ENCODE results near the gene CCDC88A. TPM values are rescaled to one million over a fixed set of nuclear protein-coding genes. Genes with fewer than 3 reads are reported as not detected.

The CCDC88A gene
- total and polyA plus RNA-seq, 2 experiments from 2014 or later = 144 to 169 TPM

GRCh38 chr2:55358451-55358850, 61.2 kb downstream of the CCDC88A start:
- peaks cover 8% of the 10 kb centered on the region for H3K4me1 Mint-ChIP-seq
- no peak overlapping the region for H3K27ac Mint-ChIP-seq
- no peak overlapping the region for H3K4me3 Mint-ChIP-seq
- no peaks in the 10 kb centered on the region for H4K20me1 ChIP-seq (replicated peaks; ENCODE audit: insufficient read depth)
- H3K9me3 Mint-ChIP-seq = no peaks in the 10 kb centered on the region
- no peak for TF ChIP-seq EZH2phosphoT487 (IDR thresholded peaks at IDR 0.05; ENCODE audit: unreplicated experiment)
- TF ChIP-seq ZNF331 (CRISPR knock-in tag; IDR thresholded peaks at IDR 0.05; ENCODE audit: low read depth) = no peak
- TF ChIP-seq ZNF114 (CRISPR knock-in tag; IDR thresholded peaks at IDR 0.05) = no peak
- H3K4me2 ChIP-seq = no peak overlapping the region
- no peaks in the 10 kb centered on the region for H3K9me2 ChIP-seq (ENCODE audit: insufficient read depth)
- H3K27me3 ChIP-seq (ENCODE audit: insufficient read depth) = no peaks in the 10 kb centered on the region
- H3K36me3 Mint-ChIP-seq (ENCODE audit: low read depth) = peaks cover 28% of the 10 kb centered on the region
- H3K27me3 Mint-ChIP-seq (ENCODE audit: insufficient read depth, low read depth, poor library complexity) = peaks cover 1% of the 10 kb centered on the region
- DNase-seq (ENCODE audit: low spot score) = no peak
- H3F3A ChIP-seq (replicated peaks; ENCODE audit: low read depth) = no peaks in the 10 kb centered on the region
- H3K79me2 ChIP-seq (replicated peaks; ENCODE audit: insufficient read depth) = no peaks in the 10 kb centered on the region
- no peaks in the 10 kb centered on the region for H3K4me1 ChIP-seq (ENCODE audit: insufficient read depth)
- no peak overlapping the region for H2AFZ ChIP-seq
- no peak overlapping the region for H3K27ac ChIP-seq (ENCODE audit: low read depth)
- no peak for ATAC-seq
- no peak overlapping the region for H3K4me3 ChIP-seq
- H3K36me3 ChIP-seq (ENCODE audit: insufficient read depth) = no peaks in the 10 kb centered on the region; the same call in 1 of the 2 replicates

DNA sequence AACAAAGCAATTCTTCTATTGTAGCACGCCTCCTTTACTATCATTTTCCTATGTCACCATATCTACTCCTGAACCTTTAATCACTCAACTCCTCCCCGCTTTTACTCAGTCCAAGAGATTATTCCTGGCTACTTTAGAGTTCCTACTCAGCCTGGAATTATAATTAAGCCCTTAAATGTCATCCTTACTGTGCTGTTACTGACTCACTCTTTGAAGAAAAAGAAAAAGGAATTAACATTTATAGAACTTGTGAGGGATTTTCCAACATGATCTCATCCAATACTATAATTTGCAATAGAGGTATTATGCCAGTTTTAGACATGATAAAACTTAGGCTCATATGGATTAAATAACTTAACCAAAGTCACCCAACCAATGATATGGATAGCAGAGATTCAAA, 61.7 kb downstream of the CCDC88A start:
- DNase-seq (ENCODE audit: low spot score) = no peak
- no peak overlapping the region for H3K4me2 ChIP-seq
- H3K27me3 Mint-ChIP-seq (ENCODE audit: insufficient read depth, low read depth, poor library complexity) = peaks cover 1% of the 10 kb centered on the region
- no peaks in the 10 kb centered on the region for H3K79me2 ChIP-seq (replicated peaks; ENCODE audit: insufficient read depth)
- H3K4me1 Mint-ChIP-seq = peaks cover 8% of the 10 kb centered on the region
- no peaks in the 10 kb centered on the region for H4K20me1 ChIP-seq (replicated peaks; ENCODE audit: insufficient read depth)
- H2AFZ ChIP-seq = no peak overlapping the region
- H3K4me3 Mint-ChIP-seq = no peak overlapping the region
- no peak overlapping the region for H3K27ac Mint-ChIP-seq
- no peak overlapping the region for H3K27ac ChIP-seq (ENCODE audit: low read depth)
- no peak overlapping the region for H3K4me3 ChIP-seq
- H3F3A ChIP-seq (replicated peaks; ENCODE audit: low read depth) = no peaks in the 10 kb centered on the region
- no peaks in the 10 kb centered on the region for H3K9me3 Mint-ChIP-seq
- no peaks in the 10 kb centered on the region for H3K4me1 ChIP-seq (ENCODE audit: insufficient read depth)
- no peaks in the 10 kb centered on the region for H3K9me2 ChIP-seq (ENCODE audit: insufficient read depth)
- H3K36me3 Mint-ChIP-seq (ENCODE audit: low read depth) = peaks cover 32% of the 10 kb centered on the region
- no peak for ATAC-seq
- H3K27me3 ChIP-seq (ENCODE audit: insufficient read depth) = no peaks in the 10 kb centered on the region
- no peaks in the 10 kb centered on the region; the same call in 1 of the 2 replicates for H3K36me3 ChIP-seq (ENCODE audit: insufficient read depth)
- TF ChIP-seq NANOG (IDR thresholded peaks at IDR 0.05; ENCODE audit: borderline replicate concordance) = no peak
- no peak for TF ChIP-seq CREB1 (CRISPR knock-in tag; IDR thresholded peaks at IDR 0.05; ENCODE audit: low read depth)
- TF ChIP-seq JUNB (IDR thresholded peaks at IDR 0.05; ENCODE audit: unreplicated experiment) = no peak
- TF ChIP-seq POLR2AphosphoS5 (IDR thresholded peaks at IDR 0.05; ENCODE audit: low read depth) = no peak
- no peak for TF ChIP-seq ZNF114 (CRISPR knock-in tag; IDR thresholded peaks at IDR 0.05)
- TF ChIP-seq ETS1 (IDR thresholded peaks at IDR 0.05) = no peak
- no peak for TF ChIP-seq EZH2phosphoT487 (IDR thresholded peaks at IDR 0.05; ENCODE audit: unreplicated experiment)
- no peak for TF ChIP-seq ZNF331 (CRISPR knock-in tag; IDR thresholded peaks at IDR 0.05; ENCODE audit: low read depth)
- no peak for TF ChIP-seq EZH2 (IDR thresholded peaks at IDR 0.05; ENCODE audit: low read depth, unreplicated experiment)
- TF ChIP-seq CTCF (conservative IDR thresholded peaks at IDR 0.05; ENCODE audit: low read depth in 2 of 2) = no peak
- no peak for TF ChIP-seq STAT1 (IDR thresholded peaks at IDR 0.05; ENCODE audit: unreplicated experiment)
- TF ChIP-seq REST (IDR thresholded peaks at IDR 0.05; ENCODE audit: unreplicated experiment) = no peak
